Fibroblast of mammary gland (primary cell): ENCODE data around the gene PLIN1.

Experiments used
- DNase-seq: peaks from one replicate; pipeline ENCODE4 v3.0.0-alpha.2; 2010; ENCODE audit warnings: low read depth
- H3K4me3 ChIP-seq: 2 replicates; pipeline ENCODE4 v1.5.1; 2011; ENCODE audit warnings: low read depth, mild to moderate bottlenecking, low read length, moderate library complexity; ENCODE audit not compliant: control insufficient read depth
- CTCF ChIP-seq: conservative IDR thresholded peaks from 2 replicates; pipeline ENCODE4 v1.5.1; 2011; ENCODE audit warnings: low read depth, low read length, inconsistent platforms; ENCODE audit not compliant: control insufficient read depth, insufficient read depth

The PLIN1 gene

GRCh38 chr15:89654301-89654761 is 24.8 kb downstream of the PLIN1 start:
- peak; percentile 83 for DNase-seq
- TF ChIP-seq CTCF = no peak
- peak overlapping the region; percentile 66 for H3K4me3 ChIP-seq

- no peak for TF ChIP-seq CTCF
- H3K4me3 ChIP-seq = no peak overlapping the region
- no peak for DNase-seq
Observed at GRCh38 chr15:89653578-89653977, 25.6 kb downstream of the PLIN1 start.

- DNase-seq = no peak
- H3K4me3 ChIP-seq = no peak overlapping the region
- no peak for TF ChIP-seq CTCF
Observed at GRCh38 chr15:89652666-89653065, 26.5 kb downstream of the PLIN1 start.

GRCh38 chr15:89652131-89652530 is 27.0 kb downstream of the PLIN1 start:
- H3K4me3 ChIP-seq = no peak overlapping the region
- DNase-seq = no peak
- no peak for TF ChIP-seq CTCF

- no peak for DNase-seq
- no peak for TF ChIP-seq CTCF
- no peak overlapping the region for H3K4me3 ChIP-seq
Observed at GRCh38 chr15:89649716-89650115, 29.5 kb downstream of the PLIN1 start.

GRCh38 chr15:89649013-89649625 is 30.0 kb downstream of the PLIN1 start:
- H3K4me3 ChIP-seq = no peak overlapping the region
- TF ChIP-seq CTCF = no peak
- DNase-seq = no peak
